Prostate gland (tissue), 1 donor: ENCODE data around the gene TAS2R40.

Experiments used
- POLR2A ChIP-seq: fragments of 450-650 bp; IDR thresholded peaks from one replicate; pipeline ENCODE4 v1.6.1; 2016; ENCODE audit warnings: antibody characterized with exemption, mild to moderate bottlenecking
- POLR2AphosphoS5 ChIP-seq: sonication (generic); formaldehyde crosslinking; IDR thresholded peaks from one replicate; pipeline ENCODE4 v1.6.1; 2017; ENCODE audit warnings: antibody characterized with exemption

DNA sequence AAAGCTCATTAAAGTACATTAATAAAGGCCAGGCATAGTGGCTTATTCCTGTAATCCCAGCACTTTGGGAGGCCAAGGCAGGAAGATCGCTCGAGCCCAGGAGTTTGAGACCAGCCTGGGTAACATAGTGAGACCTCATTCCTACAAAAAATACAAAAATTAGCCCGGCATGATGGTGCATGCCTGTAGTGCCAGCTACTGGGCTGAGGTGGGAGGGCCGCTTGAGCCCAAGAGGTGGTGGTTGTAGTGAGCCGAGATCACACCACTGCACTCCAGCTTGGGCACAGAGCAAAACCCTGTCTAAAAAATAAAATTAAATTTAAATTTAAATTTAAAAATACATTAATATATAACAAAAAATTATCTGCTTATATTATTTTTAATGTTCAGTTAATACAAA is 45.7 kb upstream of the TAS2R40 start:
- TF ChIP-seq POLR2A, result no peak
- no peak for TF ChIP-seq POLR2AphosphoS5
